Lower leg skin (tissue), 3 donors: ENCODE measurements around the gene TRPC1.

Experiments used
- CTCF ChIP-seq, 3 donors: fragments of 450-650 bp; IDR thresholded peaks; one replicate each; pipeline ENCODE4 v1.5.1; 2016; ENCODE audit warnings: antibody characterized with exemption in 3 of 3, mild to moderate bottlenecking in 3 of 3, moderate library complexity in 2 of 3
- POLR2A ChIP-seq, 2 donors: fragments of 450-650 bp; IDR thresholded peaks; one replicate each; pipeline ENCODE4 v1.6.1; 2016 to 2017; ENCODE audit warnings: antibody characterized with exemption in 2 of 2, mild to moderate bottlenecking in 1 of 2, moderate library complexity in 1 of 2

- TF ChIP-seq CTCF (IDR thresholded peaks at IDR 0.05) (no peak), POLR2A (IDR thresholded peaks at IDR 0.05) (no peak)
Observed at GRCh38 chr3:142809259-142809658, 85.4 kb downstream of the TRPC1 start.
